Karpas-422 (cell line): ENCODE measurements around the gene NTM. TPM values are rescaled to one million over a fixed set of nuclear protein-coding genes. Genes with fewer than 3 reads are reported as not detected.

Source experiments
- DNase-seq: peaks from one replicate; pipeline ENCODE4 v3.0.0-alpha.2; 2015
- H2AFZ ChIP-seq: fragments of 200-600 bp; sonication (generic); 2 replicates; pipeline ENCODE4 v1.6.1; 2014; ENCODE audit warnings: antibody characterized with exemption, low read length, mixed read lengths
- H3K27ac ChIP-seq: fragments of 200-600 bp; sonication (generic); 2 replicates; pipeline ENCODE4 v1.5.1; 2014; ENCODE audit warnings: mild to moderate bottlenecking, low read length, moderate library complexity
- H3K27me3 ChIP-seq: fragments of 200-600 bp; sonication (generic); 2 replicates; pipeline ENCODE4 v1.6.1; 2014; ENCODE audit warnings: low read length, mixed read lengths
- H3K36me3 ChIP-seq: fragments of 200-600 bp; sonication (generic); 2 replicates; pipeline ENCODE4 v1.6.1; 2014; ENCODE audit warnings: low read length, mixed read lengths; ENCODE audit not compliant: insufficient read depth
- H3K4me1 ChIP-seq: fragments of 200-600 bp; sonication (generic); 2 replicates; pipeline ENCODE4 v1.6.1; 2014; ENCODE audit warnings: mild to moderate bottlenecking, low read length, mixed read lengths
- H3K4me2 ChIP-seq: fragments of 200-600 bp; sonication (generic); 2 replicates; pipeline ENCODE4 v1.6.1; 2014; ENCODE audit warnings: low read length, low read depth, mild to moderate bottlenecking; ENCODE audit not compliant: poor library complexity, severe bottlenecking
- H3K4me3 ChIP-seq: fragments of 200-600 bp; sonication (generic); 2 replicates; pipeline ENCODE4 v1.5.1; 2014; ENCODE audit warnings: mild to moderate bottlenecking, antibody characterized with exemption, low read length, mixed read lengths
- H3K79me2 ChIP-seq: fragments of 200-600 bp; sonication (generic); 2 replicates; pipeline ENCODE4 v1.6.1; 2014; ENCODE audit warnings: mild to moderate bottlenecking, low read length, mixed read lengths
- H3K9ac ChIP-seq: fragments of 200-600 bp; sonication (generic); 2 replicates; pipeline ENCODE4 v1.6.0; 2014; ENCODE audit warnings: low read length
- H3K9me2 ChIP-seq: fragments of 200-600 bp; sonication (generic), shearing (Covaris generic); replicated peaks from 2 replicates; pipeline ENCODE4 v1.6.0; 2014; ENCODE audit warnings: mild to moderate bottlenecking, low read length, moderate library complexity; ENCODE audit not compliant: insufficient read depth
- H3K9me3 ChIP-seq: fragments of 300-700, 200-600 bp; sonication (generic); 2 replicates; pipeline ENCODE4 v1.6.1; 2014; ENCODE audit warnings: low read length, mixed read lengths
- H4K20me1 ChIP-seq: fragments of 200-600 bp; sonication (generic); 2 replicates; pipeline ENCODE4 v1.6.1; 2014; ENCODE audit warnings: mild to moderate bottlenecking, antibody characterized with exemption, low read length, low read depth; ENCODE audit not compliant: insufficient read depth
- total RNA-seq: library from RNA; depleted of rRNA; stranded (reverse); fragments of >200 nt; shearing (Covaris generic); gene quantifications from 2 replicates; pipeline ENCODE4 v1.2.3, GENCODE V29; 2014; ENCODE audit warnings: low replicate concordance

Gene NTM
- total RNA-seq, 1 experiment from 2014 or later, result not detected

- no peak overlapping the region for H3K9ac ChIP-seq
- H3K9me3 ChIP-seq, result no peaks in the 10 kb centered on the region
- H3K79me2 ChIP-seq, result no peaks in the 10 kb centered on the region
- no peak for DNase-seq
- H3K27ac ChIP-seq, result no peak overlapping the region
- no peaks in the 10 kb centered on the region for H3K36me3 ChIP-seq
- H3K4me3 ChIP-seq, result no peak overlapping the region
- no peaks in the 10 kb centered on the region for H4K20me1 ChIP-seq
- no peak overlapping the region for H3K4me2 ChIP-seq
- H3K9me2 ChIP-seq, result no peaks in the 10 kb centered on the region
- no peak overlapping the region for H2AFZ ChIP-seq
- peaks cover 15% of the 10 kb centered on the region for H3K4me1 ChIP-seq
- no peaks in the 10 kb centered on the region for H3K27me3 ChIP-seq
These were observed 5.5 kb downstream of the NTM start for GRCh38 chr11:131375915-131376314.

- Histone ChIP-seq H3K36me3 (no peaks in the 10 kb centered on the region), H3K4me2 (no peak overlapping the region), H3K4me3 (no peak overlapping the region), H3K4me1 (peaks cover 15% of the 10 kb centered on the region), H2AFZ (no peak overlapping the region), H4K20me1 (no peaks in the 10 kb centered on the region), H3K27me3 (no peaks in the 10 kb centered on the region), H3K9me2 (no peaks in the 10 kb centered on the region), H3K27ac (no peak overlapping the region), H3K79me2 (no peaks in the 10 kb centered on the region), H3K9ac (no peak overlapping the region), H3K9me3 (no peaks in the 10 kb centered on the region)
- peak; percentile 58 for DNase-seq
These were observed 8.5 kb downstream of the NTM start for GRCh38 chr11:131378931-131379330.

- Histone ChIP-seq H2AFZ (no peak overlapping the region), H3K4me2 (no peak overlapping the region), H3K4me1 (no peaks in the 10 kb centered on the region), H3K79me2 (no peaks in the 10 kb centered on the region), H3K27me3 (no peaks in the 10 kb centered on the region), H3K9me3 (no peaks in the 10 kb centered on the region), H3K36me3 (no peaks in the 10 kb centered on the region), H3K9me2 (no peaks in the 10 kb centered on the region), H3K4me3 (no peak overlapping the region), H3K27ac (no peak overlapping the region), H3K9ac (no peak overlapping the region), H4K20me1 (no peaks in the 10 kb centered on the region)
- no peak for DNase-seq
These were observed 15.5 kb downstream of the NTM start for GRCh38 chr11:131385763-131386390.

DNA sequence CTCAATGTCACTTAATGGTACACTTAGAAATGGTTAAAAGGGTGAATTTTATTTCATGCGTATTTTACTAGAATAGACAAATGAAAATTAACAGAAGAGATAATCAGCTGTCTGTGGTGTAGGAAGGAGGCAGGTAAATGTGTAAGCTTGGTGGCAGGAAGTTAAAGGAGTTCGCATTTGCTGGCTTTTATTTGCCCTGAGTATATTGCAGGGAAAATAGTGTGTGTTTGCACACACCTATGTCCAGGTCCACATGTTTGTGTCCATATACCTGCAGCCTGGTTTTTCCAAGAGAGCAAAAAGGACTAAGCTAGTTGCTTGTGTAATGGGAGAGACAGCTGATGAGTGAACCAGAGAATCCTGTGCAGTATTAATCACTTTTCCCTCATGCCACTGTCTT, 16.0 kb downstream of the NTM start:
- H3K9me3 ChIP-seq, result no peaks in the 10 kb centered on the region
- H4K20me1 ChIP-seq, result no peaks in the 10 kb centered on the region
- no peaks in the 10 kb centered on the region for H3K4me1 ChIP-seq

GRCh38 chr11:131388030-131388429, 17.6 kb downstream of the NTM start:
- H3K9me2 ChIP-seq, result no peaks in the 10 kb centered on the region
- H3K36me3 ChIP-seq, result no peaks in the 10 kb centered on the region
- DNase-seq, result no peak
- H3K9ac ChIP-seq, result no peak overlapping the region
- H3K27me3 ChIP-seq, result no peaks in the 10 kb centered on the region
- H3K27ac ChIP-seq, result no peak overlapping the region
- no peak overlapping the region for H3K4me3 ChIP-seq
- H2AFZ ChIP-seq, result no peak overlapping the region
- no peaks in the 10 kb centered on the region for H3K9me3 ChIP-seq
- H4K20me1 ChIP-seq, result no peaks in the 10 kb centered on the region
- H3K4me2 ChIP-seq, result no peak overlapping the region
- H3K79me2 ChIP-seq, result no peaks in the 10 kb centered on the region
- no peaks in the 10 kb centered on the region for H3K4me1 ChIP-seq

More for the DNA sequence above, 16.0 kb downstream of the NTM start:
- Histone ChIP-seq H3K36me3 (no peaks in the 10 kb centered on the region), H3K4me3 (no peak overlapping the region), H3K27ac (no peak overlapping the region), H3K4me2 (no peak overlapping the region), H3K9ac (no peak overlapping the region), H3K27me3 (no peaks in the 10 kb centered on the region), H3K79me2 (no peaks in the 10 kb centered on the region), H2AFZ (no peak overlapping the region), H3K9me2 (no peaks in the 10 kb centered on the region)
- DNase-seq, result no peak

GRCh38 chr11:131389582-131389981, 19.2 kb downstream of the NTM start:
- H3K4me1 ChIP-seq, result no peaks in the 10 kb centered on the region
- H3K27ac ChIP-seq, result no peak overlapping the region
- no peaks in the 10 kb centered on the region for H3K9me3 ChIP-seq
- H3K79me2 ChIP-seq, result no peaks in the 10 kb centered on the region
- no peaks in the 10 kb centered on the region for H4K20me1 ChIP-seq
- H3K27me3 ChIP-seq, result no peaks in the 10 kb centered on the region
- no peaks in the 10 kb centered on the region for H3K9me2 ChIP-seq
- H3K4me3 ChIP-seq, result no peak overlapping the region
- H3K9ac ChIP-seq, result no peak overlapping the region
- H2AFZ ChIP-seq, result no peak overlapping the region
- DNase-seq, result no peak
- no peak overlapping the region for H3K4me2 ChIP-seq
- H3K36me3 ChIP-seq, result no peaks in the 10 kb centered on the region

- no peaks in the 10 kb centered on the region for H4K20me1 ChIP-seq
- H3K9ac ChIP-seq, result no peak overlapping the region
- H3K36me3 ChIP-seq, result no peaks in the 10 kb centered on the region
- no peaks in the 10 kb centered on the region for H3K9me2 ChIP-seq
- H3K4me1 ChIP-seq, result no peaks in the 10 kb centered on the region
- no peak overlapping the region for H3K27ac ChIP-seq
- no peaks in the 10 kb centered on the region for H3K9me3 ChIP-seq
- no peak overlapping the region for H3K4me3 ChIP-seq
- H3K27me3 ChIP-seq, result no peaks in the 10 kb centered on the region
- H3K4me2 ChIP-seq, result no peak overlapping the region
- H2AFZ ChIP-seq, result no peak overlapping the region
- DNase-seq, result no peak
- no peaks in the 10 kb centered on the region for H3K79me2 ChIP-seq
These were observed 20.8 kb downstream of the NTM start for GRCh38 chr11:131391176-131391575.

- no peak overlapping the region for H3K4me2 ChIP-seq
- H3K36me3 ChIP-seq, result no peaks in the 10 kb centered on the region
- H3K9me2 ChIP-seq, result no peaks in the 10 kb centered on the region
- no peak overlapping the region for H3K4me3 ChIP-seq
- no peaks in the 10 kb centered on the region for H3K79me2 ChIP-seq
- no peak overlapping the region for H2AFZ ChIP-seq
- H3K4me1 ChIP-seq, result no peaks in the 10 kb centered on the region
- H3K27ac ChIP-seq, result no peak overlapping the region
- no peaks in the 10 kb centered on the region for H3K9me3 ChIP-seq
- H3K9ac ChIP-seq, result no peak overlapping the region
- DNase-seq, result peak; percentile 59
- no peaks in the 10 kb centered on the region for H3K27me3 ChIP-seq
- H4K20me1 ChIP-seq, result no peaks in the 10 kb centered on the region
These were observed 22.3 kb downstream of the NTM start for GRCh38 chr11:131392528-131393255.
